Neural progenitor cell (in vitro differentiated cells): ENCODE results near the gene HAND2. TPM values are rescaled to one million over a fixed set of nuclear protein-coding genes. Genes with fewer than 3 reads are reported as not detected.

Experiments
- DNase-seq: peaks from one replicate; pipeline ENCODE4 v3.0.0-alpha.2; 2016; ENCODE audit warnings: low spot score
- H2AFZ ChIP-seq: fragments of 200-600 bp; sonication (generic); replicated peaks from 2 replicates; pipeline ENCODE4 v1.6.1; 2016; ENCODE audit warnings: antibody characterized with exemption
- H3F3A ChIP-seq: fragments of 200-600 bp; sonication (generic); 2 replicates; pipeline ENCODE4 v1.6.1; 2016; ENCODE audit warnings: antibody characterized with exemption, low read depth
- H3K27ac ChIP-seq: fragments of 200-600 bp; sonication (generic); 2 replicates; pipeline ENCODE4 v1.5.1; 2016; ENCODE audit warnings: mild to moderate bottlenecking
- H3K27me3 ChIP-seq: fragments of 200-600 bp; sonication (generic); 2 replicates; pipeline ENCODE4 v1.6.1; 2016; ENCODE audit warnings: mild to moderate bottlenecking, moderate library complexity
- H3K36me3 ChIP-seq: fragments of 200-600 bp; sonication (generic); 2 replicates; pipeline ENCODE4 v1.5.1; 2016
- H3K4me1 ChIP-seq: fragments of 200-600 bp; sonication (generic); 2 replicates; pipeline ENCODE4 v1.6.1; 2016; ENCODE audit warnings: mixed run types
- H3K4me2 ChIP-seq: fragments of 200-600 bp; sonication (generic); 2 replicates; pipeline ENCODE4 v1.6.1; 2016
- H3K4me3 ChIP-seq: fragments of 200-600 bp; sonication (generic); 2 replicates; pipeline ENCODE4 v1.5.1; 2016
- H3K79me2 ChIP-seq: fragments of 200-600 bp; sonication (generic); 2 replicates; pipeline ENCODE4 v1.6.1; 2016; ENCODE audit warnings: low read depth
- H3K9ac ChIP-seq: fragments of 200-600 bp; sonication (generic); 2 replicates; pipeline ENCODE4 v1.6.1; 2016
- H3K9me3 ChIP-seq: fragments of 200-600 bp; sonication (generic); 2 replicates; pipeline ENCODE4 v1.5.1; 2016; ENCODE audit warnings: low read depth
- H4K20me1 ChIP-seq: fragments of 200-600 bp; sonication (generic); 2 replicates; pipeline ENCODE4 v1.6.1; 2016; ENCODE audit warnings: low read depth
- H3K27ac Mint-ChIP-seq: 3 replicates; pipeline ENCODE4 v1.8.0; 2021; ENCODE audit warnings: mixed read lengths
- H3K27me3 Mint-ChIP-seq: 2 replicates; pipeline ENCODE4 v1.8.0; 2022; ENCODE audit warnings: low read depth, mild to moderate bottlenecking, inconsistent platforms, moderate library complexity, mixed read lengths; ENCODE audit not compliant: insufficient read depth
- H3K36me3 Mint-ChIP-seq: 3 replicates; pipeline ENCODE4 v1.8.0; 2021; ENCODE audit warnings: mixed read lengths
- H3K4me1 Mint-ChIP-seq: 3 replicates; pipeline ENCODE4 v1.8.0; 2021; ENCODE audit warnings: mixed read lengths
- H3K4me3 Mint-ChIP-seq: 3 replicates; pipeline ENCODE4 v1.8.0; 2021; ENCODE audit warnings: mild to moderate bottlenecking, moderate library complexity, mixed read lengths
- H3K9me3 Mint-ChIP-seq: 3 replicates; pipeline ENCODE4 v1.8.0; 2020; ENCODE audit warnings: mixed read lengths
- CTCF ChIP-seq: fragments of 200-600 bp; sonication (generic); IDR thresholded peaks from 2 replicates; pipeline ENCODE4 v1.5.1; 2017; ENCODE audit warnings: antibody characterized with exemption, mild to moderate bottlenecking
- EZH2 ChIP-seq: fragments of 200-600 bp; sonication (generic); IDR thresholded peaks from 2 replicates; pipeline ENCODE4 v1.6.1; 2017; ENCODE audit warnings: antibody characterized with exemption, mild to moderate bottlenecking, moderate library complexity
- EZH2phosphoT487 ChIP-seq: fragments of 200-600 bp; sonication (generic); IDR thresholded peaks from 2 replicates; pipeline ENCODE4 v1.6.1; 2017; ENCODE audit warnings: antibody characterized with exemption
- total RNA-seq: library from RNA; depleted of rRNA; stranded (reverse); fragments of >200 nt; gene quantifications from 2 replicates; pipeline ENCODE4 v1.2.3, GENCODE V29; 2015; ENCODE audit warnings: low replicate concordance

HAND2 gene
- total RNA-seq, 1 donor from 2014 or later, result not detected

GRCh38 chr4:173513651-173514050 is 16.4 kb downstream of the HAND2 start:
- Histone ChIP-seq H3K9ac (no peak overlapping the region), H3K4me2 (no peak overlapping the region), H3K27me3 (peaks cover 100% of the 10 kb centered on the region), H3K4me3 (no peak overlapping the region), H3K9me3 (no peaks in the 10 kb centered on the region), H3K79me2 (no peaks in the 10 kb centered on the region), H3K27ac (no peak overlapping the region), H4K20me1 (peaks cover 50% of the 10 kb centered on the region), H3K4me1 (peaks cover 20% of the 10 kb centered on the region), H2AFZ (no peak overlapping the region), H3K36me3 (no peaks in the 10 kb centered on the region), H3F3A (peaks cover 29% of the 10 kb centered on the region)
- Mint-ChIP-seq H3K36me3 (no peaks in the 10 kb centered on the region), H3K27ac (no peak overlapping the region), H3K9me3 (peaks cover 10% of the 10 kb centered on the region), H3K4me1 (peaks cover 5% of the 10 kb centered on the region), H3K4me3 (no peak overlapping the region), H3K27me3 (peaks cover 94% of the 10 kb centered on the region)
- DNase-seq, result no peak
- TF ChIP-seq EZH2 (no peak), CTCF (no peak), EZH2phosphoT487 (no peak)

GRCh38 chr4:173511787-173512361 is 18.2 kb downstream of the HAND2 start:
- Histone ChIP-seq H3K4me3 (no peak overlapping the region), H2AFZ (no peak overlapping the region), H3K79me2 (no peaks in the 10 kb centered on the region), H3K9ac (no peak overlapping the region), H4K20me1 (peaks cover 44% of the 10 kb centered on the region), H3F3A (peaks cover 18% of the 10 kb centered on the region), H3K27me3 (peaks cover 100% of the 10 kb centered on the region), H3K4me2 (no peak overlapping the region), H3K4me1 (peaks cover 5% of the 10 kb centered on the region), H3K27ac (no peak overlapping the region), H3K36me3 (no peaks in the 10 kb centered on the region), H3K9me3 (no peaks in the 10 kb centered on the region)
- DNase-seq, result no peak
- Mint-ChIP-seq H3K27me3 (peaks cover 95% of the 10 kb centered on the region), H3K9me3 (peaks cover 10% of the 10 kb centered on the region), H3K4me3 (no peak overlapping the region), H3K27ac (no peak overlapping the region), H3K36me3 (no peaks in the 10 kb centered on the region), H3K4me1 (peaks cover 17% of the 10 kb centered on the region)
- no peak for TF ChIP-seq EZH2phosphoT487
- TF ChIP-seq CTCF, result no peak
- no peak for TF ChIP-seq EZH2

- Mint-ChIP-seq H3K4me1 (peaks cover 17% of the 10 kb centered on the region), H3K9me3 (peaks cover 8% of the 10 kb centered on the region), H3K27me3 (peaks cover 95% of the 10 kb centered on the region), H3K27ac (no peak overlapping the region), H3K36me3 (no peaks in the 10 kb centered on the region), H3K4me3 (peak overlapping the region; percentile 84)
- H3K9me3 ChIP-seq, result no peaks in the 10 kb centered on the region
- peak overlapping the region; percentile 48 for H3K4me3 ChIP-seq
- H3K79me2 ChIP-seq, result no peaks in the 10 kb centered on the region
- peak overlapping the region; percentile 79 for H3K4me2 ChIP-seq
- peaks cover 17% of the 10 kb centered on the region for H3F3A ChIP-seq
- no peak overlapping the region for H3K27ac ChIP-seq
- H3K27me3 ChIP-seq, result peaks cover 100% of the 10 kb centered on the region
- no peaks in the 10 kb centered on the region for H3K36me3 ChIP-seq
- no peak overlapping the region for H3K9ac ChIP-seq
- peak overlapping the region; percentile 67 for H2AFZ ChIP-seq
- no peaks in the 10 kb centered on the region for H3K4me1 ChIP-seq
- peaks cover 20% of the 10 kb centered on the region for H4K20me1 ChIP-seq
- TF ChIP-seq CTCF, result no peak
- peak; percentile 98 for TF ChIP-seq EZH2
- peak; percentile 99 for TF ChIP-seq EZH2phosphoT487
- peak; percentile 66 for DNase-seq
Observed at GRCh38 chr4:173509036-173510001, 20.7 kb downstream of the HAND2 start.
